Measurements from ENCODE around the gene SAMD9. TPM values are rescaled to one million over a fixed set of nuclear protein-coding genes. Genes with fewer than 3 reads are reported as not detected.

Gene SAMD9
- total and polyA plus RNA-seq, 2 donors (not counting 3 experiments of a cell fraction or from before 2014, with no cell fraction given): 0.92 to 6.8 TPM

GRCh38 chr7:93160410-93160809 is 42.6 kb upstream of the SAMD9 start:
- POLR2A ChIA-PET: no interaction called here
- dilution Hi-C loops (cut with MboI; ENCODE audit: extremely low pct_ligation_motif_present, low sequenced_read_pairs) (no loop called here), intact Hi-C loops (cut with micrococcal nuclease) (no loop called here)

More at GRCh38 chr7:93160410-93160809, 42.6 kb upstream of the SAMD9 start:
- CTCF ChIA-PET: no interaction called here
- DNase-seq (ENCODE audit: low read depth, low spot score): no peak
- H3K27ac ChIP-seq (ENCODE audit: insufficient read depth, low read depth, low read length): no peak overlapping the region
- no peak overlapping the region for H3K4me3 ChIP-seq (replicated peaks in 1 of 3; ENCODE audit: insufficient read depth in 1 of 3, low read depth in 1 of 3, low read length in 3 of 3)
- H3K36me3 ChIP-seq (ENCODE audit: control insufficient read depth in 2 of 2, extremely low read depth in 1 of 2, insufficient read depth in 2 of 2, low read length in 2 of 2): no peaks in the 10 kb centered on the region
- no peaks in the 10 kb centered on the region for H3K9me1 ChIP-seq (replicated peaks; ENCODE audit: control insufficient read depth, extremely low read depth, insufficient read depth, low read length)
- no peaks in the 10 kb centered on the region for H3K79me2 ChIP-seq (ENCODE audit: control insufficient read depth, insufficient read depth, low read length)
- H3K4me1 ChIP-seq (ENCODE audit: control insufficient read depth, extremely low read depth, insufficient read depth, low read length): no peaks in the 10 kb centered on the region
- TF ChIP-seq MAX (IDR thresholded peaks at IDR 0.05; ENCODE audit: insufficient read depth, insufficient read length): no peak
- no peak for TF ChIP-seq MYC (IDR thresholded peaks at IDR 0.05; ENCODE audit: low read depth, low read length)
- TF ChIP-seq JUN (IDR thresholded peaks at IDR 0.05; ENCODE audit: borderline replicate concordance, insufficient read depth, insufficient read length, low read depth): no peak
- TF ChIP-seq FOS (IDR thresholded peaks at IDR 0.05; ENCODE audit: borderline replicate concordance, insufficient read depth, low read length): no peak
- TF ChIP-seq POLR2A (IDR thresholded peaks at IDR 0.05; ENCODE audit: low read depth, low read length): no peak
- TF ChIP-seq POLR2AphosphoS5 (IDR thresholded peaks at IDR 0.05; ENCODE audit: insufficient read depth, low read depth, low read length): no peak
- TF ChIP-seq EZH2 (IDR thresholded peaks at IDR 0.05; ENCODE audit: borderline replicate concordance, low read depth, low read length, severe bottlenecking): no peak
- no peak for TF ChIP-seq GATA2 (IDR thresholded peaks at IDR 0.05; ENCODE audit: insufficient read depth, insufficient read length, low read depth, low read length)
- TF ChIP-seq CTCF (IDR thresholded peaks at IDR 0.05; ENCODE audit: extremely low read depth in 1 of 2, insufficient read depth in 1 of 2, low read depth in 1 of 2, low read length in 2 of 2): no peak
- no TSS peak for BruUV-seq (replicated peaks)
- H2AFZ ChIP-seq (ENCODE audit: low read depth, low read length): no peak overlapping the region
- no peaks in the 10 kb centered on the region for H4K20me1 ChIP-seq (replicated peaks; ENCODE audit: control insufficient read depth, extremely low read depth, insufficient read depth, low read length)
- peaks cover 0 to 5% of the 10 kb centered on the region in 2 experiments for H3K27me3 ChIP-seq (ENCODE audit: control insufficient read depth in 2 of 2, insufficient read depth in 2 of 2, low read length in 2 of 2)
- H3K4me2 ChIP-seq (ENCODE audit: insufficient read depth, low read length): no peak overlapping the region
- no peak overlapping the region for H3K9ac ChIP-seq (replicated peaks; ENCODE audit: extremely low read depth, insufficient read depth, low read length)
- no peak for FAIRE-seq
- H3K9me3 ChIP-seq (replicated peaks; ENCODE audit: control insufficient read depth, insufficient read depth, low read length): no peaks in the 10 kb centered on the region
